ENCODE data around the gene PIBF1.
"Not testable (repeated sequence)": the region's sequence is repeated elsewhere in the genome, so short reads cannot be mapped to it uniquely, and the experiment has no call there.

PIBF1 gene

DNA sequence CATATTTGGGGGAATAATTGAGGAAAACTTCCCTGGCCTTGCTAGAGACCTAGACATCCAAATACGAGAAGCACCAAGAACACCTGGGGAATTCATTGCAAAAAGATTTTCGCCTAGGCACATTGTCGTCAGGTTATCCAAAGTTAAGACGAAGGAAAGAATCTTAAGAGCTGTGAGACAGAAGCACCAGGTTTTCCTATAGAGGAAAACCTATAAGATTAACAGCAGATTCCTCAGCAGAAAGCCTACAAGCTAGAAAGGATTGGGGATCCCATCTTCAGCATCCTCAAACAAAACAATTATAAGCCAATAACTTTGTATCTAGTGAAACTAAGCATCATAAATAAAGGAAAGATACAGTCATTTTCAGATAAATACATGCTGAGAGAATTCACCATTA lies 114.9 kb downstream of the PIBF1 start:
- FAIRE-seq (peak; percentile 35), DNase-seq (ENCODE audit: insufficient read length, low spot score) (no peak)

- not testable (repeated sequence) for DNase-seq (ENCODE audit: insufficient read length, low spot score); FAIRE-seq
Measured at GRCh38 chr13:72901546-72901945, 119.6 kb downstream of the PIBF1 start.

- DNase-seq (ENCODE audit: insufficient read length, low spot score) (no peak), FAIRE-seq (no peak)
Measured at GRCh38 chr13:72908416-72908815, 126.5 kb downstream of the PIBF1 start.

DNA sequence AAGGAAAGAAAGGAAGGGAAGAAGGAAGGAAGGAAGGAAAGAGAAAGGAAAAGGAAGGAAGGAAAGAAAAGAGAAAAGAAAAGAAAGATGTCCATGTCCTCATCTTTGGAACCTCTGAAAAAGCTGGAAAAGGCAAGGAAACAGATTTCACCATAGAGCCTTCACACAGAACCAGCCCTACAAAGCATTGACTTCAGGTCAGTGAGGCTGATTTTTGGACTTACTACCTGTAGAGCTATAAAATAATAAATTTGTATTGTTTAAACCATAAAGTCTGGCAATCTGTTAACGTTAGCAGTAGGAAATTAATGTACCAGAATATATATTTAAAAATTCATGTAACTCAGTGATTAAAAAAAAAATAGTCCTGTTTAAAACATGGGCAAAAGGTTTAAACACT lies 130.0 kb downstream of the PIBF1 start:
- FAIRE-seq (no peak), DNase-seq (ENCODE audit: insufficient read length, low spot score) (no peak)

DNA sequence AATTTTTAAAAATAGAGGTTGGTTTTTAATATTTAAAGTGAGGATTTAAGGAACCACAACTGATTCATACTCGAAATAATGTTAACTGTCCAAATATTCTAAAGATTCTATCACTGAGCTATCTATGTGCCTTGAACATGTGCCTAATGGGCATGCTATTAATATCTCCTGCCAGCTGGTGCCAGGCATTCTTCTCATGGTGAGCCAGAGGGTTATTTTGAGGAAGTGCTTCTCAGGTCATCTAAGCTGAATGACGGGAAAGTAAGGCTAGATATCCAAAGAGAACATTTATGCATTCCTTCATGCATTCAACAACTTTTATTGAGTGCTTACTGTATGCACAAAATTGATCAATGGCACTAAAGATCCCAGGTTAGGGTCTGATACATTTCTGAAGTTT lies 138.2 kb downstream of the PIBF1 start:
- DNase-seq (ENCODE audit: insufficient read length, low spot score) (no peak), FAIRE-seq (no peak)

GRCh38 chr13:72931311-72931710 lies 149.4 kb downstream of the PIBF1 start:
- FAIRE-seq (no peak), DNase-seq (ENCODE audit: insufficient read length, low spot score) (no peak)

- DNase-seq (ENCODE audit: insufficient read length, low spot score): no peak
- peak; percentile 60 for FAIRE-seq
Measured at GRCh38 chr13:72932250-72932649, 150.3 kb downstream of the PIBF1 start.

GRCh38 chr13:72946267-72946666 lies 164.3 kb downstream of the PIBF1 start:
- FAIRE-seq; DNase-seq (ENCODE audit: insufficient read length, low spot score): not testable (repeated sequence)

GRCh38 chr13:72952529-72953141 lies 170.7 kb downstream of the PIBF1 start:
- FAIRE-seq (no peak), DNase-seq (ENCODE audit: insufficient read length, low spot score) (no peak)

DNA sequence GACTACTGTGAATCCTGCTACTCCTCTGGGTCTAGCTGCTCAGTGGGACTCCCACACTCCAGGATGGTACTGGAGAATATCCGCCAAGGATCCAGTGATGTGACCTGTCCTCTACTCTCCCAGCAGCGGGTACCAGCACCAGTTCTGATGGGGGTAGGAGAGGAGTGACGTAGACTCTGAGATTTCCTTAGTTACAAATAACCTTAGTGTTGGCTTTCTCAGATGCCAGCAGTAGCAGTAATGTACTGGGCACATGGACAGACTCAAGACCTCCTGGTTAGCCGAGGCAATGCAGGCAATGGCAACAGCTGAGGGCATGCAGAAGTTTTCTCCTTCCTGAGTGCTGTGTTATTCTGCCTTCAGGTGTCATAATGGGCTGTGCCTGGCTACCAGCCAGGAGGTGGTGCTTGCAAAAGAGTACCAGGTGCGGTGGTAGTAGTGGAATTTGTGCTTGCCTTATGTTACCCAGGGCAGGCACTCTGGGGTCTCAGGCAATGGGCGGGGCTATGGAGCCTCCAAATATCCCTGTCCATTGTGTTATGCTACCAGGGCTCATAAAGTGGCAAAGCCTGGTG lies 171.5 kb downstream of the PIBF1 start:
- DNase-seq (ENCODE audit: insufficient read length, low spot score) (no peak), FAIRE-seq (no peak)

- DNase-seq (ENCODE audit: insufficient read length, low spot score) (no peak), FAIRE-seq (no peak)
Measured at GRCh38 chr13:72959643-72960042, 177.7 kb downstream of the PIBF1 start.

DNA sequence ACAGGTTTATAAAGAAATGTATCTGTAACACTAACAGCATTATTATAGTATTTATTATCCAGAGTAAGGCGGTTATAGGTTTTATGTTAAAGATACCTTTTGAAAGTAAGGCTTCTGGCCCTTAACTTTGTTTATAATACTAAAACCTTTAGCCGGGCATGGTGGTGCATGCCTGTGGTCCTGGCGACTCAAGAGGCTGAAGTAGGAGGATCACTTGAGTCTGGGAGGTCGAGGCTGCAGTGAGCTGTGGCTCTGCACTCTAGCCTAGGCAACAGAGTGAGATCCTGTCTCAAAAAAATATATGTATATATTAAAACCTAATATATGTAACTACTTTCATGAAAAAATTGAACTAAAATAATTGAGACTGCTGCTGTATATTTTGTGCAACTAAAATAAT lies 178.2 kb downstream of the PIBF1 start:
- no peak for FAIRE-seq
- DNase-seq (ENCODE audit: insufficient read length, low spot score): no peak

- no peak for FAIRE-seq
- no peak for DNase-seq (ENCODE audit: insufficient read length, low spot score)
Measured at GRCh38 chr13:72960541-72960940, 178.6 kb downstream of the PIBF1 start.

- FAIRE-seq (no peak), DNase-seq (ENCODE audit: insufficient read length, low spot score) (no peak)
Measured at GRCh38 chr13:72963762-72964161, 181.8 kb downstream of the PIBF1 start.

- FAIRE-seq (no peak), DNase-seq (ENCODE audit: insufficient read length, low spot score) (no peak)
Measured at GRCh38 chr13:72970301-72970880, 188.5 kb downstream of the PIBF1 start.

DNA sequence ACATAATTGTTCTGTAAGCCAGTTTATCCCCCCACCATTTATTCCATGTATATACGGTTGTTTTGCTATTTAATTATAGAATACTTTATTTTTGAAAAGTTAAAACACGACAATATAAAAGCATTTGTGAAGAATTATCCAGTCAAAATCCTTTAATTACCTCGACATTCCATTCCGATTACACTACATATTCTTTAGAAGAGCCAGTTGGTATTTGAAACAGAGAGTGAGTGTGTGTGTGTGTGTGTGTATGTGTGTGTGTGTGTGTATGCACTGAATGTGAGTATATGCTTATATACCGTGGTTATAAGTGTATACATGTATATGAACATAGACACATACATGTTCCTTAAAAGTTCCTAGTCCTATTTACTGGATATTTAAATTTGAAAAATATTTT lies 189.0 kb downstream of the PIBF1 start:
- DNase-seq (ENCODE audit: insufficient read length, low spot score) (no peak), FAIRE-seq (no peak)

DNA sequence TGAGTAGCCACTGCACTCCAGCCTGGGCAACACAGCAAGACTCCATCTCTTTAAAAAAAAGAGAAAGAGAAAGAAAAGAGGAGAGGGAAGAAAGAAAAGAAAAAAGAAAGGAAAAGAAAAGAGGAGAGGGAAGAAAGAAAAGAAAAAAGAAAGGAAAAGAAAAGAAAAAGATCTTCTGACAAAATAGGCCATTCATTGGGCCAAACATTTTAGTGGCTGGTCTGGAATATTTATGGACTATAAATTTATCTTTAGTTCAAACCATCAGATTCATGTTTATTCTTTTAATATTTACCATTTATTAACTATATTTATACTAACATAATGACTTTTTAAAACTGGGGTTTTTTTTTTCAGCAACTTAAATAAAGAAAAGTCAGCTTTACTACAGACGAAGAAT lies 191.3 kb downstream of the PIBF1 start:
- DNase-seq (ENCODE audit: insufficient read length, low spot score): no peak
- no peak for FAIRE-seq

DNA sequence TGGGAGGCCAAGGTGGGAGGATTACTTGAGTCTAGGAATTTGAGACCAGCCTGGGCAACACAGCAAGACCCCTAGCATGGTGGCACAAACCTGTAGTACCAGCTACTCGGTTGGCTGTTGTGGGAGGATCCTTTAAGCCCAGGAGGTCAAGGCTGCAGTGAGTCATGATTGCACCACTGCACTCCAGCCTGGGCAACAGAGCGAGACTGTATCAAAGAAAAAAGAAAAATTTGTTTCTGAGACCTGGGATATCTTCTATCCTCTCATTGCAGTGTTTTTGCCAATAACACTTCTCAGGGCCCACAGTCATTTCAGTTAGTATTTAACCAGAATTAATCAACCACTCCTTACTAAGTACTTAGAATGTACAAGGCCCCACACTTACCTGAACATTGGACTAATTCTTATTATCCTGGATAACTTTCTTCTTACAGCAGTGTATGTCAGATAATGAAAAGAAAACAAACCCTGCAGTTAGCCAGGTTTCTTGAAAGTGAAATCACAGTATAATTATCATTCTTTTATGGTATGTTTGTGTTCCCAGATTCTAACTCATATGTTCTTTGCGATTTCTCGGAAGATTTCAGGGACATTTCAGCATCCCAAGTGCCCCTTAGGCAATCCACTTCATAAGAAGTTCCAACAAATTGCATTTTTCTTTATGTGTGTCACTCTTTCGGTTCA lies 201.3 kb downstream of the PIBF1 start:
- no peak for FAIRE-seq
- no peak for DNase-seq (ENCODE audit: insufficient read length, low spot score)

GRCh38 chr13:72985610-72986009 lies 203.7 kb downstream of the PIBF1 start:
- DNase-seq (ENCODE audit: insufficient read length, low spot score) (no peak), FAIRE-seq (no peak)

DNA sequence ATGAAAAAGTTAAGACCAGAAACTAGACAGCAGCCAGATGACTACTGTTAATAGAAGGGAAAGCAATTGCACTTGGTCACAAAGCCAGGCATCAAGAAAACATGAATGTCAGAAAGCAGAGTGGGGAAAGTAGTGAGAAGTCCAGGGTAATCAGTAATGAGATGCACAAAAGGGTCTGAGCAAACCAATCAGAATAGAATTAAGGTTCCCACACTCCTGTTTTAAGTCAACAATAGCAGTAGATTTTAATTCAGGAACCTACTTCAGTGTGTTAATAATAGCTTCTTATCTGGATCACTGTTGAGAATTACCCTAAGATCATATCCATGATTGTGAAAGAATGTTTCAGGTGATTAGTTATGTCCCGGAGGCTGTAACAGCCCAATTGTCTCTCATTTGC lies 204.3 kb downstream of the PIBF1 start:
- DNase-seq (ENCODE audit: insufficient read length, low spot score) (no peak), FAIRE-seq (no peak)

DNA sequence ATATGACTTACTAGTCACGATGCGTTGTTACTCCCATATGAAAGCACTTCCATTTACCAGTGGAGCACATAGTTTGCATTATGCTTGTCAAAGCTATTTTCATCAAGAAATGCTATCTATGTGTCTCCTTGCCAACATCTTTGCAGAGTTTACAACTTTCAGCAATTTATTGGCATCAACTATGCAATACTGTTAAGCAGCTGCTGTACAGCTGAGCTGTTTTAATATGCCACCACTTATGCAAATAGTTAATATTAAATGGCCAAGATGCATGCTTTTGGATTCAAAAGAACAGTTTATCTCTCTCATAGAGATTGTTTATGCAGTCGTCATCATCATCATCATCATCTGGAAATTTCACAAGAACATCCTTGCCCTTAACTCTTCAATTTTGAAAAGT lies 209.0 kb downstream of the PIBF1 start:
- DNase-seq (ENCODE audit: insufficient read length, low spot score): no peak
- no peak for FAIRE-seq

- no peak for DNase-seq (ENCODE audit: insufficient read length, low spot score)
- FAIRE-seq: no peak
Measured at GRCh38 chr13:72998012-72998411, 216.1 kb downstream of the PIBF1 start.
